GM19023 (cell line): ENCODE measurements around the gene RHOH.
A peak's percentile ranks its signal among the peaks of the same experiment; 100 is the strongest.
"Not testable (repeated sequence)": the region's sequence is repeated elsewhere in the genome, so short reads cannot be mapped to it uniquely, and the experiment has no call there.

Experiments used
- ATAC-seq: cut with Tn5 transposase; IDR thresholded peaks from one replicate; pipeline ENCODE4 v1.9.1; 2021; ENCODE audit warnings: mild to moderate bottlenecking, moderate library complexity; ENCODE audit not compliant: unreplicated experiment

The RHOH gene

GRCh38 chr4:40196724-40197281 is at the start of gene RHOH:
TSS of gene RHOH (plus strand) at chr4:40197031. CDS start at chr4:40243387, 46,356 bp downstream.
- ATAC-seq: no peak

- not testable (repeated sequence) for ATAC-seq
These were observed 49.3 kb upstream of the RHOH start for GRCh38 chr4:40147490-40147889.

GRCh38 chr4:40149960-40150385 is 46.9 kb upstream of the RHOH start:
- no peak for ATAC-seq

- ATAC-seq: no peak
These were observed 45.9 kb upstream of the RHOH start for GRCh38 chr4:40150932-40151331.

- ATAC-seq: no peak
These were observed 44.2 kb upstream of the RHOH start for GRCh38 chr4:40152637-40153036.

GRCh38 chr4:40157436-40157835 is 39.4 kb upstream of the RHOH start:
- ATAC-seq: no peak

GRCh38 chr4:40160258-40160657 is 36.6 kb upstream of the RHOH start:
- no peak for ATAC-seq

- no peak for ATAC-seq
These were observed 32.4 kb upstream of the RHOH start for GRCh38 chr4:40164459-40164858.

- ATAC-seq: no peak
These were observed 30.9 kb upstream of the RHOH start for GRCh38 chr4:40165916-40166315.

- ATAC-seq: no peak
These were observed 28.8 kb upstream of the RHOH start for GRCh38 chr4:40168070-40168469.

GRCh38 chr4:40170588-40170987 is 26.2 kb upstream of the RHOH start:
- no peak for ATAC-seq

- ATAC-seq: peak; percentile 75
These were observed 23.4 kb upstream of the RHOH start for GRCh38 chr4:40173470-40173875.

- ATAC-seq: no peak
These were observed 20.2 kb upstream of the RHOH start for GRCh38 chr4:40176602-40177001.

GRCh38 chr4:40177591-40177990 is 19.2 kb upstream of the RHOH start:
- ATAC-seq: no peak

GRCh38 chr4:40178672-40179071 is 18.2 kb upstream of the RHOH start:
- no peak for ATAC-seq

GRCh38 chr4:40179360-40179759 is 17.5 kb upstream of the RHOH start:
- no peak for ATAC-seq

- ATAC-seq: no peak
These were observed 16.5 kb upstream of the RHOH start for GRCh38 chr4:40180356-40180755.

GRCh38 chr4:40182001-40182400 is 14.8 kb upstream of the RHOH start:
- no peak for ATAC-seq

- ATAC-seq: no peak
These were observed 13.9 kb upstream of the RHOH start for GRCh38 chr4:40182954-40183353.

GRCh38 chr4:40183615-40184411 is 13.0 kb upstream of the RHOH start:
- ATAC-seq: no peak

- ATAC-seq: peak; percentile 46
These were observed 10.8 kb upstream of the RHOH start for GRCh38 chr4:40185830-40186664.

GRCh38 chr4:40186665-40187014 is 10.2 kb upstream of the RHOH start:
- no peak for ATAC-seq
